HL-60 (cell line): Measurements from ENCODE around the gene RB1.

Experiments used
- DNase-seq, 2 experiments: peaks; one replicate each; pipeline ENCODE4 v3.0.0-alpha.2; 2010 to 2020; ENCODE audit warnings: low read depth in 1 of 2, low spot score in 1 of 2
- H3K27ac ChIP-seq: fragments of 250-450 bp; sonication (Bioruptor Pico); replicated peaks from 2 replicates; pipeline ENCODE4 v1.5.1; 2020; ENCODE audit warnings: mild to moderate bottlenecking, moderate library complexity
- H3K27me3 ChIP-seq: fragments of 250-450 bp; sonication (Bioruptor Pico); 2 replicates; pipeline ENCODE4 v1.5.1; 2021; ENCODE audit warnings: mild to moderate bottlenecking, moderate library complexity; ENCODE audit not compliant: insufficient read depth, poor library complexity, severe bottlenecking
- H3K4me3 ChIP-seq: replicated peaks from 2 replicates; pipeline ENCODE4 v1.5.1; 2011; ENCODE audit warnings: mild to moderate bottlenecking, control low read depth, low read length; ENCODE audit not compliant: insufficient read depth
- GABPA ChIP-seq: IDR thresholded peaks from 2 replicates; pipeline ENCODE4 v1.6.1; 2012; ENCODE audit warnings: low read depth
- POLR2AphosphoS5 ChIP-seq: IDR thresholded peaks from 2 replicates; pipeline ENCODE4 v1.6.1; 2012; ENCODE audit warnings: low read depth
- SPI1 ChIP-seq: IDR thresholded peaks from 2 replicates; pipeline ENCODE4 v1.6.1; 2012; ENCODE audit warnings: low read depth, mild to moderate bottlenecking, borderline replicate concordance
- TF ChIP-seq, protein P1 (sequence below): IDR thresholded peaks from one replicate; pipeline ENCODE4 v1.5.1; 2011; ENCODE audit warnings: low read length, control low read depth, inconsistent platforms; ENCODE audit not compliant: insufficient read depth
- TF ChIP-seq, protein P2 (sequence below): IDR thresholded peaks from 2 replicates; pipeline ENCODE4 v1.6.1; 2012; ENCODE audit warnings: low read depth; ENCODE audit not compliant: insufficient replicate concordance

RB1 gene

DNA sequence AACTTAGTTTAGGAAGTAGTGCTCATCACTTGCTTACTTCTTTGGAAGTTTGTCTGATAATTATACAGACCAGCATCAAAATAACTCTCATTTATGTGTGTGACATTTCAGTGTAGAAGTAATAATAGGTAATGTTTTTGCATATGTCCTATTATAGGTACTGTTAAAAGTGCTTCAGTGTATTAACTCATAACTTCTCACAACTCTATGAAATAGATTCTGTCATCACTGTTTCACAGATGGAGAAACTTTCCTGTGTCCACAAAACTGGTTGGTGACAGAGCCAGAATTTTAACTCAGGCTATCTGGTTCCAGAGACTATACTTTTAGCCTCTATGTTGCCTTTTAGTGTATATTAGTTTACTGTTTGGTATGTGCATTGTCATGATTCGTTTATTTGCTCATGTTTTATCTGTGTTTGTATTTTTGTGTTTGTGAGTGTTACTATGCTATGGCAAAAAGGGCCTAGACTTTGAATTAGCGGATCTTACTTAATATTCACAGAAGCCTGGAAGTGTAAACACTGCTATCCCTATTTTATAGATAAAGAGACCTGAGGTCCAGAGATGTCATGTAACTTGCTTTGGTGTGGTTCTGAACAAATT lies 96.6 kb downstream of the RB1 start:
- no peak for DNase-seq
- Histone ChIP-seq H3K27ac (no peak overlapping the region), H3K4me3 (no peak overlapping the region), H3K27me3 (no peaks in the 10 kb centered on the region)
- TF ChIP-seq GABPA, result no peak
- TF ChIP-seq, protein P1, sequence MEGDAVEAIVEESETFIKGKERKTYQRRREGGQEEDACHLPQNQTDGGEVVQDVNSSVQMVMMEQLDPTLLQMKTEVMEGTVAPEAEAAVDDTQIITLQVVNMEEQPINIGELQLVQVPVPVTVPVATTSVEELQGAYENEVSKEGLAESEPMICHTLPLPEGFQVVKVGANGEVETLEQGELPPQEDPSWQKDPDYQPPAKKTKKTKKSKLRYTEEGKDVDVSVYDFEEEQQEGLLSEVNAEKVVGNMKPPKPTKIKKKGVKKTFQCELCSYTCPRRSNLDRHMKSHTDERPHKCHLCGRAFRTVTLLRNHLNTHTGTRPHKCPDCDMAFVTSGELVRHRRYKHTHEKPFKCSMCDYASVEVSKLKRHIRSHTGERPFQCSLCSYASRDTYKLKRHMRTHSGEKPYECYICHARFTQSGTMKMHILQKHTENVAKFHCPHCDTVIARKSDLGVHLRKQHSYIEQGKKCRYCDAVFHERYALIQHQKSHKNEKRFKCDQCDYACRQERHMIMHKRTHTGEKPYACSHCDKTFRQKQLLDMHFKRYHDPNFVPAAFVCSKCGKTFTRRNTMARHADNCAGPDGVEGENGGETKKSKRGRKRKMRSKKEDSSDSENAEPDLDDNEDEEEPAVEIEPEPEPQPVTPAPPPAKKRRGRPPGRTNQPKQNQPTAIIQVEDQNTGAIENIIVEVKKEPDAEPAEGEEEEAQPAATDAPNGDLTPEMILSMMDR, result no peak
- TF ChIP-seq, protein P2, sequence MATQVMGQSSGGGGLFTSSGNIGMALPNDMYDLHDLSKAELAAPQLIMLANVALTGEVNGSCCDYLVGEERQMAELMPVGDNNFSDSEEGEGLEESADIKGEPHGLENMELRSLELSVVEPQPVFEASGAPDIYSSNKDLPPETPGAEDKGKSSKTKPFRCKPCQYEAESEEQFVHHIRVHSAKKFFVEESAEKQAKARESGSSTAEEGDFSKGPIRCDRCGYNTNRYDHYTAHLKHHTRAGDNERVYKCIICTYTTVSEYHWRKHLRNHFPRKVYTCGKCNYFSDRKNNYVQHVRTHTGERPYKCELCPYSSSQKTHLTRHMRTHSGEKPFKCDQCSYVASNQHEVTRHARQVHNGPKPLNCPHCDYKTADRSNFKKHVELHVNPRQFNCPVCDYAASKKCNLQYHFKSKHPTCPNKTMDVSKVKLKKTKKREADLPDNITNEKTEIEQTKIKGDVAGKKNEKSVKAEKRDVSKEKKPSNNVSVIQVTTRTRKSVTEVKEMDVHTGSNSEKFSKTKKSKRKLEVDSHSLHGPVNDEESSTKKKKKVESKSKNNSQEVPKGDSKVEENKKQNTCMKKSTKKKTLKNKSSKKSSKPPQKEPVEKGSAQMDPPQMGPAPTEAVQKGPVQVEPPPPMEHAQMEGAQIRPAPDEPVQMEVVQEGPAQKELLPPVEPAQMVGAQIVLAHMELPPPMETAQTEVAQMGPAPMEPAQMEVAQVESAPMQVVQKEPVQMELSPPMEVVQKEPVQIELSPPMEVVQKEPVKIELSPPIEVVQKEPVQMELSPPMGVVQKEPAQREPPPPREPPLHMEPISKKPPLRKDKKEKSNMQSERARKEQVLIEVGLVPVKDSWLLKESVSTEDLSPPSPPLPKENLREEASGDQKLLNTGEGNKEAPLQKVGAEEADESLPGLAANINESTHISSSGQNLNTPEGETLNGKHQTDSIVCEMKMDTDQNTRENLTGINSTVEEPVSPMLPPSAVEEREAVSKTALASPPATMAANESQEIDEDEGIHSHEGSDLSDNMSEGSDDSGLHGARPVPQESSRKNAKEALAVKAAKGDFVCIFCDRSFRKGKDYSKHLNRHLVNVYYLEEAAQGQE, result no peak
- TF ChIP-seq POLR2AphosphoS5, result no peak
- no peak for TF ChIP-seq SPI1

DNA sequence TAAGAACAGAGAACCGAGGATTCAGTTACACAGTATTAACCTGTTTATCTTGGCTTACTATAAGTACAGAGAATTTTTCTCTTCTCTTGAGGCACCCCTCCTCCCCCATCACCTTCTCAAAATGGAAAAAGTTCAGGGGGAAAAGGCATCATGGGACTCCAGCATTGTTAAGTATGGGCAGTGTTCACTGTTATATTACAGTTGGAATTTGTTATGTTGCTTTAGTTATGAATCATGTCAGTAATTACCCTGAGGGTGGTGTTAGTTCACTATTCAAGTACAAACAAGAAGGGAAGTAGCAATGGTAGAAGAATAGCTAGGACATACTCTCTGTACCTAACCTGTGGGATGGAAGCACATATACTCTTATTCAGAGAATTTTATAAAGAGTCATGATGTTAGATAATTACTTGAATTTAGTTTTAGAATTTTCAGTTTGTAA lies 97.3 kb downstream of the RB1 start:
- DNase-seq, result no peak
- no peak overlapping the region for H3K27ac ChIP-seq
- peak; percentile 49; the same call in 1 of the 2 replicates for TF ChIP-seq SPI1
- TF ChIP-seq GABPA, result no peak
- TF ChIP-seq, protein P2, result no peak
- no peak for TF ChIP-seq POLR2AphosphoS5
- TF ChIP-seq, protein P1, result no peak
- H3K4me3 ChIP-seq, result no peak overlapping the region
- no peaks in the 10 kb centered on the region for H3K27me3 ChIP-seq

DNA sequence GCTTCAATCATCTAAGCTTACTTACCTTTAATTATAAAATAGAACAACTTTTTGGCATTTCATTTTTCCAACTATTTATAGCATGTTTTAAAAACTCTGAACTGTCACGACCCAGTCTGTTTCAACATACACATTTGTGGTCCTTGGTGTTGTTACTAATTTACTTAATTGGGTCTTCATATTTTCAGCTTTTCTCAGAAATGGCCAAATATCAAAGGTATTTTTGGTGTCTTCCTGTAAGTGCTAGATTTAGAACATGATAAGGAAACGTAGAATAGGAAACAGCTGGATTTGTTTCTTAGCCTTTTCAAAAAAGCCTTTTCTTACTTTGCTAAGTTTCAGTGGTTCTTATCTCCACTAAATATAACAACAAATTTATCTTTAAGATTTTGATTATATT lies 97.9 kb downstream of the RB1 start:
- DNase-seq, result no peak

More for the DNA sequence above, 97.9 kb downstream of the RB1 start:
- no peaks in the 10 kb centered on the region for H3K27me3 ChIP-seq
- TF ChIP-seq, protein P2, result no peak
- TF ChIP-seq GABPA (no peak), SPI1 (no peak)
- TF ChIP-seq, protein P1, result no peak
- no peak overlapping the region for H3K27ac ChIP-seq
- no peak overlapping the region for H3K4me3 ChIP-seq
